Esophagus squamous epithelium (tissue), 4 donors: ENCODE data around the gene SLC9A9.

Source experiments
- CTCF ChIP-seq, 6 experiments: fragments of 450-650 bp in 4 of 6; fragments of 200-600 bp in 2 of 6; sonication (generic) in 2 of 6; IDR thresholded peaks; one replicate each; pipeline ENCODE4 v1.5.1; 2016 to 2019; ENCODE audit warnings: antibody characterized with exemption in 6 of 6, mild to moderate bottlenecking in 4 of 6, moderate library complexity in 4 of 6
- POLR2A ChIP-seq, 4 donors: fragments of 450-650 bp; IDR thresholded peaks; one replicate each; pipeline ENCODE4 v1.6.1; 2017; ENCODE audit warnings: antibody characterized with exemption in 4 of 4, mild to moderate bottlenecking in 4 of 4, moderate library complexity in 3 of 4

GRCh38 chr3:143330296-143330868, 517.9 kb downstream of the SLC9A9 start:
- TF ChIP-seq CTCF (IDR thresholded peaks at IDR 0.05) (no peak), POLR2A (IDR thresholded peaks at IDR 0.05) (no peak)
